Neutrophil (primary cell): ENCODE results near the gene EAF1.

Source experiments
- H3K27ac ChIP-seq: fragments of 200-600 bp; sonication (generic); 2 replicates; pipeline ENCODE4 v1.5.1; 2016; ENCODE audit warnings: mild to moderate bottlenecking, moderate library complexity
- H3K27me3 ChIP-seq: fragments of 200-600 bp; sonication (generic); 2 replicates; pipeline ENCODE4 v1.6.0; 2016; ENCODE audit warnings: mild to moderate bottlenecking
- H3K36me3 ChIP-seq: fragments of 200-600 bp; sonication (generic); 2 replicates; pipeline ENCODE4 v1.5.1; 2017
- H3K4me1 ChIP-seq, 2 experiments: fragments of 200-600 bp in 1 of 2; sonication (generic) in 1 of 2; 1 replicate in 1 of 2; 2 replicates in 1 of 2; pipeline versions ENCODE4 v1.5.1 to v1.6.1; 2013 to 2016; ENCODE audit warnings: low read depth in 1 of 2, low read length in 1 of 2, mild to moderate bottlenecking in 1 of 2, moderate library complexity in 1 of 2; ENCODE audit not compliant: control insufficient read depth in 1 of 2, insufficient read depth in 1 of 2
- H3K4me3 ChIP-seq, 2 experiments: fragments of 200-600 bp in 1 of 2; sonication (generic) in 1 of 2; 1 replicate in 1 of 2; 2 replicates in 1 of 2; pipeline ENCODE4 v1.5.1; 2013 to 2016; ENCODE audit warnings: low read depth in 1 of 2, low read length in 1 of 2, mild to moderate bottlenecking in 1 of 2, moderate library complexity in 1 of 2
- H3K9me3 ChIP-seq: fragments of 200-600 bp; sonication (generic); 2 replicates; pipeline ENCODE4 v1.5.1; 2016
- TF ChIP-seq, protein P1 (sequence below): fragments of 200-600 bp; sonication (generic); IDR thresholded peaks from 2 replicates; pipeline ENCODE4 v1.5.1; 2016; ENCODE audit warnings: antibody characterized with exemption

Gene EAF1

DNA sequence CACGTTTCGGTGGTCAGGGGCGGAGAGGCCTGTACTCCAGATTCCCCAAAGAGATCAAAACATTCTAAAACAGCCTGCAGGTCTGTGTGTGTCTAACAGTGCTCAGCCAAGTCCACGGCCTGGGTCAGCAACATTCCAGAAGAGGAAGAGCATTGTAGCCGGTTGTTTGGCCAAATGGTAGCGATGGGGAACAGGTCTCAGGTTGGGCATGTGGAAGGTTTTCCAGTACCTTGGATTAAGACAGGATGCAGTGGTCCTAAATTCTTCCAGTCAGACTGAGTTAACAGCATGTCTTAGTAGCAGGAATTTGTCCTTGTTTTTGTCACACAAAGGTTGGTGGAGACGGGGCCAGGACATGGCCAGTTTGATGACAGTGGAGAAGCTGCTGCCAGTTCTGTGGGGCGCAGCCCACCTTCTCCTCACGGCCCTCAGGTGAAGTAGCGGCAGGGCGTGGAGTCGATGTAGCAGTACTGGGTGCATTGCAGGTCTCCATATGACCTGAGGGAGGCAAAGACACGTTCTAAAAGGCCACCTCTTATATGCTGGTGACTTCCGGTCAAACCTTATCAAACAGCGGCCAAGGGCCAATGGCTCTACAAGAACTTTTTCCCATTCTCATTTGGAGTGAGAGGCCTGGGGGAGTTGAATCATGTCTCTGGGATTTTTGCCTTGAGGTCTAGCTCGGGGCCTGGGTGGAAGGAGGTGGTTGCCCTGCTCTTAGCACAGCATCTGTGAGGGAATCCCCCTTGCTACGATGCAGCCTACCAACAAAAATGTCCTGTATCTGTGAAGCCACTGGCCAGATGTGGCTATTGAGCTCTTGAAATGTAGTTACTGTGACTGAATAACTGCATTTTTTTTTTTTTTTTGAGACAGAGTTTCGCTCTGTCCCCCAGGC is 24.1 kb downstream of the EAF1 start:
- H3K27ac ChIP-seq: no peak overlapping the region
- TF ChIP-seq, protein P1, sequence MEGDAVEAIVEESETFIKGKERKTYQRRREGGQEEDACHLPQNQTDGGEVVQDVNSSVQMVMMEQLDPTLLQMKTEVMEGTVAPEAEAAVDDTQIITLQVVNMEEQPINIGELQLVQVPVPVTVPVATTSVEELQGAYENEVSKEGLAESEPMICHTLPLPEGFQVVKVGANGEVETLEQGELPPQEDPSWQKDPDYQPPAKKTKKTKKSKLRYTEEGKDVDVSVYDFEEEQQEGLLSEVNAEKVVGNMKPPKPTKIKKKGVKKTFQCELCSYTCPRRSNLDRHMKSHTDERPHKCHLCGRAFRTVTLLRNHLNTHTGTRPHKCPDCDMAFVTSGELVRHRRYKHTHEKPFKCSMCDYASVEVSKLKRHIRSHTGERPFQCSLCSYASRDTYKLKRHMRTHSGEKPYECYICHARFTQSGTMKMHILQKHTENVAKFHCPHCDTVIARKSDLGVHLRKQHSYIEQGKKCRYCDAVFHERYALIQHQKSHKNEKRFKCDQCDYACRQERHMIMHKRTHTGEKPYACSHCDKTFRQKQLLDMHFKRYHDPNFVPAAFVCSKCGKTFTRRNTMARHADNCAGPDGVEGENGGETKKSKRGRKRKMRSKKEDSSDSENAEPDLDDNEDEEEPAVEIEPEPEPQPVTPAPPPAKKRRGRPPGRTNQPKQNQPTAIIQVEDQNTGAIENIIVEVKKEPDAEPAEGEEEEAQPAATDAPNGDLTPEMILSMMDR: no peak
- H3K9me3 ChIP-seq: no peaks in the 10 kb centered on the region
- no peaks in the 10 kb centered on the region for H3K36me3 ChIP-seq
- no peaks in the 10 kb centered on the region for H3K27me3 ChIP-seq
- H3K4me3 ChIP-seq: no peak overlapping the region
- no peaks in the 10 kb centered on the region for H3K4me1 ChIP-seq

DNA sequence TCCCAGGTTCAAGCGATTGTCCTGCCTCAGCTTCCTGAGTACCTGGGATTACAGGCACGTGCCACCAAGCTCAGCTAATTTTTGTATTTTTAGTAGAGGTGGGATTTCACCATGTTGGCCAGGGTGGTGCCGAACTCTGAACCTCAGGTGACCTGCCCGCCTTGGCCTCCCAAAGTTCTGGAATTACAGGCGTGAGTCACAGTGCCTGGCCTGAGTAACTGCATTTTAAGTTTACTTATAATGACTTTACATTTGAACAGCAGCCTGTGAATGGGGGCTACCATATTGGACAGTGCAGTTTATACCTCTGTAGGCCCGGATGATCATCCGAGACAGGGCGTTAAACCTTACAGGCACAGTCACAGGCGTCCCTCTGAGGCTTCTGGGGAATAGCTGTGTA is 24.8 kb downstream of the EAF1 start:
- H3K9me3 ChIP-seq: no peaks in the 10 kb centered on the region
- no peaks in the 10 kb centered on the region for H3K4me1 ChIP-seq
- H3K27me3 ChIP-seq: no peaks in the 10 kb centered on the region
- H3K36me3 ChIP-seq: no peaks in the 10 kb centered on the region
- H3K27ac ChIP-seq: no peak overlapping the region
- TF ChIP-seq, protein P1: no peak
- no peak overlapping the region for H3K4me3 ChIP-seq

DNA sequence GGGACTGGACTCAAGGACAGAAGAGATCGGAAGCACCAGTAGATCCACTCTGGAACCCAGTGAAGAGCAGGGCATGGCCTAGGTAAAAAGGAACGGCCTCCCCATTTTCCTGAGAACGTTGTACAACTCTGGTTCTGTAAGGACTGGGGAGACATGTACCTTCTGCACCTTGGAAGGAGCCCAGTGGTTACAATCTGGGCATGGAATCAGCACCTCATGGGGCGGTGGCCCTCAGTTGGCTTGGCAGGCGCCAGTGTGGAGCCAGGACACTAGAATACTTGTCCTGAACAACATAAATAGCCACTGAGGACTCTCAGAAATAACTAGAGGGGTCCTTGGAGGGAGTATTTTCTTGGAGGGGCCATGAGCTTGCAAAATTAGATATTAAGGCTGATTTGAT is 25.6 kb downstream of the EAF1 start:
- H3K27ac ChIP-seq: no peak overlapping the region
- no peaks in the 10 kb centered on the region for H3K36me3 ChIP-seq
- H3K27me3 ChIP-seq: no peaks in the 10 kb centered on the region
- H3K4me3 ChIP-seq: no peak overlapping the region
- TF ChIP-seq, protein P1: no peak
- peaks cover 2 to 4% of the 10 kb centered on the region in 2 experiments for H3K4me1 ChIP-seq
- H3K9me3 ChIP-seq: no peaks in the 10 kb centered on the region

GRCh38 chr3:15453501-15453900 is 26.1 kb downstream of the EAF1 start:
- H3K27ac ChIP-seq: no peak overlapping the region
- H3K4me1 ChIP-seq: peaks cover 8 to 9% of the 10 kb centered on the region in 2 experiments
- no peaks in the 10 kb centered on the region for H3K27me3 ChIP-seq
- no peaks in the 10 kb centered on the region for H3K36me3 ChIP-seq
- no peaks in the 10 kb centered on the region for H3K9me3 ChIP-seq
- TF ChIP-seq, protein P1: no peak
- H3K4me3 ChIP-seq: no peak overlapping the region

DNA sequence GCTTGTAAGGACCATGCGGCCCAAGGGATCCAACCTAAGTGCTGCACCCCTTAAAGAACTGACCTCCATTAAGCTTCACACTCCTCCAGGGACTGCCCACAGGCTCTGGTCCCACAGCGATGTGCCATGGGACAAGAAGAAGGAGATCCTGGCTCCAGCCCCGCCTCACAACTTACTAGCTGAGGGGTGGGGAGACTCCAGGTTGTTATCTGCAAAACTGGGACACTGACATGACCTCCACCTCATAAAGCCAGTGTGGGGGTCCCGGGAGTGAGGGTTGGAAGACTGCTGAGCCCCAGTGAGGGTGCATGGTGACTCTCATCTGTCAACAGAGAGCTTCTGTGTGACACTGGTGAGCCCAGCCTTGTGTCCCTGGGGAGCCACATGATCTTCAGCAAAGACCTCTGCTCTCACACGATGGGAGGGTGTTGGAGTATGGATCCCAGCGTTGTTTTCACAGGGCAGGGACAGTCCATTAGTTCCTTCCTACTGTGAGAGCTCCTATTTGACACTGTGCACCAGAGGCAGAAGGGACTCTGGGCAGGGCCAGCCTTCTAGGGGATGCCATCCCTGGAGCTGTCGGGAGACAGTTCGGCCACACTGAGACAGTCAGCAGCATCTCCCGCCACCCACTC is 26.7 kb downstream of the EAF1 start:
- TF ChIP-seq, protein P1: no peak
- Histone ChIP-seq H3K9me3 (no peaks in the 10 kb centered on the region), H3K4me3 (no peak overlapping the region), H3K27ac (no peak overlapping the region), H3K36me3 (no peaks in the 10 kb centered on the region), H3K27me3 (no peaks in the 10 kb centered on the region), H3K4me1 (peaks cover 14 to 15% of the 10 kb centered on the region in 2 experiments)
